ENCODE data around the gene CACNA1D.

DNA sequence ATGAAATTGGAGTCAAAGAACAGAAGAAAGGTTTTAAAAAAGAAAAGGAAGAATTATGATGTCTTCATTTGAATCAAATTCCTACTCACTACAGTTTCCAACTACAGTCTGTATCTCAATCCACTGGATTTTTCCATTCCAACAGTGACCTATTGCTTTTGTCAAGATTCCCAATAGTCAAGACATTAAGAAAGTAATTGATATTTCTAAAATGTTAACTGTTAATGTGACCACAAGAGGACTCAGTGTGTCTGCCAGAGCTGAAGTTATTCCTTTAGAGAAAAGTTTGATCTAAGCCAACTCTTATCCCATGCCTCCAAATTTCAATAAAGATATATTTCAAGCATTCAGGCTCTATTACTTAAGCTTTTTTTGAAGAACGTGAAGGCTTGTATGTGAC lies 163.2 kb downstream of the CACNA1D start:
- no peak for TF ChIP-seq POLR2AphosphoS5 (IDR thresholded peaks at IDR 0.05; ENCODE audit: low read depth, low read length)
- no peak for TF ChIP-seq POLR2A (IDR thresholded peaks at IDR 0.05; ENCODE audit: low read depth, low read length)

Data from GM12892 (cell line).